ENCODE measurements around the gene CHRNA1.

Gene CHRNA1

GRCh38 chr2:174756743-174757142 lies 7.5 kb downstream of the CHRNA1 start:
- DNase-seq: no peak

- DNase-seq: no peak
Observed at GRCh38 chr2:174753038-174753633, 11.1 kb downstream of the CHRNA1 start.

- DNase-seq: no peak
Observed at GRCh38 chr2:174752403-174753037, 11.8 kb downstream of the CHRNA1 start.

- no peak for DNase-seq
Observed at GRCh38 chr2:174750923-174751441, 13.3 kb downstream of the CHRNA1 start.

- no peak for DNase-seq
Observed at GRCh38 chr2:174749793-174750192, 14.5 kb downstream of the CHRNA1 start.

GRCh38 chr2:174748948-174749347 lies 15.3 kb downstream of the CHRNA1 start:
- peak; percentile 76 for DNase-seq

GRCh38 chr2:174745142-174745541 lies 19.1 kb downstream of the CHRNA1 start:
- no peak for DNase-seq

GRCh38 chr2:174744111-174744510 lies 20.2 kb downstream of the CHRNA1 start:
- no peak for DNase-seq

- no peak for DNase-seq
Observed at GRCh38 chr2:174740721-174741120, 23.6 kb downstream of the CHRNA1 start.

- DNase-seq: no peak
Observed at GRCh38 chr2:174738841-174739240, 25.4 kb downstream of the CHRNA1 start.

- DNase-seq: no peak
Observed at GRCh38 chr2:174731546-174731945, 32.7 kb downstream of the CHRNA1 start.

- DNase-seq: no peak
Observed at GRCh38 chr2:174730698-174731018, 33.6 kb downstream of the CHRNA1 start.

GRCh38 chr2:174729797-174730697 lies 34.2 kb downstream of the CHRNA1 start:
- peak; percentile 15 for DNase-seq

GRCh38 chr2:174728096-174728495 lies 36.2 kb downstream of the CHRNA1 start:
- DNase-seq: no peak

- DNase-seq: no peak
Observed at GRCh38 chr2:174726212-174726611, 38.1 kb downstream of the CHRNA1 start.

- peak; percentile 33 for DNase-seq
Observed at GRCh38 chr2:174722942-174723592, 41.2 kb downstream of the CHRNA1 start.

- DNase-seq: no peak
Observed at GRCh38 chr2:174719016-174719415, 45.3 kb downstream of the CHRNA1 start.

GRCh38 chr2:174718591-174718990 lies 45.7 kb downstream of the CHRNA1 start:
- DNase-seq: no peak

- no peak for DNase-seq
Observed at GRCh38 chr2:174717916-174718315, 46.4 kb downstream of the CHRNA1 start.

GRCh38 chr2:174717273-174717672 lies 47.0 kb downstream of the CHRNA1 start:
- DNase-seq: peak; percentile 65

GRCh38 chr2:174716785-174717184 lies 47.5 kb downstream of the CHRNA1 start:
- no peak for DNase-seq

GRCh38 chr2:174713686-174714085 lies 50.6 kb downstream of the CHRNA1 start:
- no peak for DNase-seq

GRCh38 chr2:174711206-174711605 lies 53.1 kb downstream of the CHRNA1 start:
- DNase-seq: no peak
